ENCODE measurements around the gene PLSCR4. TPM values are rescaled to one million over a fixed set of nuclear protein-coding genes. Genes with fewer than 3 reads are reported as not detected.

PLSCR4 gene
- total RNA-seq, 2 experiments from 2014 or later, result not detected

- no peak overlapping the region for H3K4me3 ChIP-seq (ENCODE audit: low read depth, low read length, poor library complexity, severe bottlenecking)
- TF ChIP-seq CTCF (conservative IDR thresholded peaks at IDR 0.05; ENCODE audit: low read length) (no peak), EZH2phosphoT487 (IDR thresholded peaks at IDR 0.05; ENCODE audit: borderline replicate concordance, low read depth, low read length) (no peak)
- POLR2A ChIA-PET, result interaction anchor here (0.9 kb wide), 1 partner anchor 8 kb away, joined by 3 read pairs; no protein-coding TSS in a partner anchor
- H3K9me3 ChIP-seq (ENCODE audit: low read length), result no peaks in the 10 kb centered on the region
- no peaks in the 10 kb centered on the region for H3K4me1 ChIP-seq (ENCODE audit: insufficient read depth, low read length, poor library complexity, severe bottlenecking)
- no peak overlapping the region for H3K27ac ChIP-seq (ENCODE audit: low read depth, low read length, poor library complexity, severe bottlenecking)
- no peak overlapping the region for H2AFZ ChIP-seq (ENCODE audit: low read length)
- no TSS peak for BruUV-seq (replicated peaks)
- no peaks in the 10 kb centered on the region for H3K36me3 ChIP-seq (ENCODE audit: insufficient read depth, low read length)
- no peak overlapping the region for H3K4me2 ChIP-seq (ENCODE audit: low read length)
- no peaks in the 10 kb centered on the region for H4K20me1 ChIP-seq (ENCODE audit: insufficient read depth, low read length)
- intact Hi-C loops (cut with micrococcal nuclease; ENCODE audit: unreplicated experiment), result no loop called here
- DNase-seq (ENCODE audit: low spot score), result no peak
- CTCF ChIA-PET (ENCODE audit: unreplicated experiment), result no interaction called here
- no peaks in the 10 kb centered on the region for H3K79me2 ChIP-seq (ENCODE audit: insufficient read depth, low read depth, low read length)
- H3K9me2 ChIP-seq (ENCODE audit: insufficient read depth, low read length), result no peaks in the 10 kb centered on the region
Measured at GRCh38 chr3:146145642-146146041, 105.3 kb downstream of the PLSCR4 start.

GRCh38 chr3:146142757-146143156, 108.1 kb downstream of the PLSCR4 start:
- intact Hi-C loops (cut with micrococcal nuclease; ENCODE audit: unreplicated experiment), result no loop called here
- Histone ChIP-seq H2AFZ (ENCODE audit: low read length) (no peak overlapping the region), H3K4me3 (ENCODE audit: low read depth, low read length, poor library complexity, severe bottlenecking) (no peak overlapping the region), H3K27ac (ENCODE audit: low read depth, low read length, poor library complexity, severe bottlenecking) (no peak overlapping the region), H4K20me1 (ENCODE audit: insufficient read depth, low read length) (no peaks in the 10 kb centered on the region), H3K4me1 (ENCODE audit: insufficient read depth, low read length, poor library complexity, severe bottlenecking) (no peaks in the 10 kb centered on the region), H3K9me2 (ENCODE audit: insufficient read depth, low read length) (no peaks in the 10 kb centered on the region), H3K36me3 (ENCODE audit: insufficient read depth, low read length) (no peaks in the 10 kb centered on the region), H3K9me3 (ENCODE audit: low read length) (no peaks in the 10 kb centered on the region), H3K79me2 (ENCODE audit: insufficient read depth, low read depth, low read length) (no peaks in the 10 kb centered on the region), H3K4me2 (ENCODE audit: low read length) (no peak overlapping the region)
- CTCF ChIA-PET (ENCODE audit: unreplicated experiment), result no interaction called here
- no TSS peak for BruUV-seq (replicated peaks)
- POLR2A ChIA-PET, result interaction anchor here (0.6 to 0.8 kb wide), 2 partner anchors 9 to 24 kb away, joined by 3 to 4 read pairs; no protein-coding TSS in a partner anchor
- no peak for DNase-seq (ENCODE audit: low spot score)
- TF ChIP-seq CTCF (conservative IDR thresholded peaks at IDR 0.05; ENCODE audit: low read length) (no peak), EZH2phosphoT487 (IDR thresholded peaks at IDR 0.05; ENCODE audit: borderline replicate concordance, low read depth, low read length) (no peak)

Other genes starting within 250 kb of the PLSCR4 start
- not detected in 2 replicates for gene PLOD2, start 89.9 kb downstream of the PLSCR4 start, total RNA-seq (2014; rRNA removed; shearing (Covaris generic))
- gene PLOD2, start 89.9 kb downstream of the PLSCR4 start, total RNA-seq (2022), result not detected in 2 replicates
- not detected in 2 replicates for gene PLSCR2, start 218.5 kb upstream of the PLSCR4 start, total RNA-seq (2014; rRNA removed; shearing (Covaris generic))
- not detected in 2 replicates for gene PLSCR2, start 218.5 kb upstream of the PLSCR4 start, total RNA-seq (2022)

Data from OCI-LY7 (cell line).